ENCODE data around the gene S100G. TPM values are rescaled to one million over a fixed set of nuclear protein-coding genes. Genes with fewer than 3 reads are reported as not detected.

S100G gene
- polyA plus RNA-seq, 1 of the 3 experiments (the other 2 are of a cell fraction), result not detected

DNA sequence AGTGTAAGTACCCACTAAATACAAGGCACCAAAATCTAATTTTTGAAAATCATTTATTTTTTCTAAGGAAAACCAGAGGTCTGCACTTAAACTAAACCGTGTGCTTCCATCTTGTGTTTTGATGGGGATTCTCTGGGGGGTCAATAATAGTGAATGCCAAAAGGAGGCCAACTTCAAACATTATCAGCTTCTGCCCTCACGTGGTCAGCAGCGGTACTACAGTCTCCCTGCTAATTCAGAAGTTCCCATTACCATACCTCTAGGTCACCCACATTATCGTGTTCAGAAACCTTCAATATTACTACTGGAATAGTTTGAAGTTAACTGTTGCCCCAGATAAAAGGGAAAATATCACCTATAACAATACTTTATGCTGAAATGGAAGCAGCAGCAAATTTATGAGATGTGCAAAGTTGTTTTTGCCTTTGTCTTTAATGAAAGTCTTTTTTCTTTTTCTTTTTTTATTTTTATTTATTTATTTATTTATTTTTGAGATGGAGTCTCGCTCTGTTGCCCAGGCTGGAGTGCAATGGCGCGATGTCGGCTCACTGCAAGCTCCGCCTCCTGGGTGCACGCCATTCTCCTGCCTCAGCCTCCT lies 45.2 kb downstream of the S100G start (continued):
- peak; percentile 97 for TF ChIP-seq CTCF (IDR thresholded peaks at IDR 0.05)
- no peak for TF ChIP-seq RCOR1 (IDR thresholded peaks at IDR 0.05; ENCODE audit: low read length)
- no peak for TF ChIP-seq RFX5 (IDR thresholded peaks at IDR 0.05; ENCODE audit: low read length)
- TF ChIP-seq FOSL2 (IDR thresholded peaks at IDR 0.05; ENCODE audit: borderline replicate concordance, low read depth), result no peak
- TF ChIP-seq SMC3 (IDR thresholded peaks at IDR 0.05; ENCODE audit: low read depth, low read length), result peak; percentile 67
- peak; percentile 81 for TF ChIP-seq RAD21 (IDR thresholded peaks at IDR 0.05; ENCODE audit: low read length)
- TF ChIP-seq, protein P1, sequence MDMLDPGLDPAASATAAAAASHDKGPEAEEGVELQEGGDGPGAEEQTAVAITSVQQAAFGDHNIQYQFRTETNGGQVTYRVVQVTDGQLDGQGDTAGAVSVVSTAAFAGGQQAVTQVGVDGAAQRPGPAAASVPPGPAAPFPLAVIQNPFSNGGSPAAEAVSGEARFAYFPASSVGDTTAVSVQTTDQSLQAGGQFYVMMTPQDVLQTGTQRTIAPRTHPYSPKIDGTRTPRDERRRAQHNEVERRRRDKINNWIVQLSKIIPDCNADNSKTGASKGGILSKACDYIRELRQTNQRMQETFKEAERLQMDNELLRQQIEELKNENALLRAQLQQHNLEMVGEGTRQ (IDR thresholded peaks at IDR 0.05; ENCODE audit: borderline replicate concordance, low read depth, low read length), result no peak

GRCh38 chrX:16696956-16697355 lies 47.0 kb downstream of the S100G start:
- no peaks in the 10 kb centered on the region for H3K4me1 ChIP-seq (ENCODE audit: control insufficient read depth in 1 of 2, insufficient read depth in 2 of 2, low read depth in 1 of 2, low read length in 1 of 2)
- no peaks in the 10 kb centered on the region for H3K79me2 ChIP-seq (ENCODE audit: insufficient read depth)
- peaks cover 8 to 20% of the 10 kb centered on the region in 2 experiments for H3K36me3 ChIP-seq (replicated peaks in 1 of 2; ENCODE audit: control insufficient read depth in 1 of 2, insufficient read depth in 2 of 2, low read length in 1 of 2)
- 86% methylated on average over 3 of the region's 3 CpGs for WGBS (ENCODE audit: low lambda C conversion rate)
- no peaks in the 10 kb centered on the region for H4K20me1 ChIP-seq (ENCODE audit: insufficient read depth)
- no peak overlapping the region for H3K27ac ChIP-seq (ENCODE audit: low read depth in 2 of 2, low read length in 1 of 2)
- no peaks in the 10 kb centered on the region for H3K9me3 ChIP-seq
- DNase-seq, result no peak
- no peaks in the 10 kb centered on the region for H3K9me2 ChIP-seq
- H3K9ac ChIP-seq, result no peak overlapping the region
- peaks cover 16% of the 10 kb centered on the region for H3F3A ChIP-seq (replicated peaks; ENCODE audit: insufficient read depth)
- ChIA-PET POLR2A (interaction anchor here (1.4 kb wide), 1 partner anchor 22 kb away, joined by 3 read pairs; the partner anchor contains the start of gene SYAP1), CTCF (interaction anchor here (1.1 to 3.6 kb wide), 5 partner anchors 13 to 765 kb away, joined by 3 to 37 read pairs (median 6); partner anchors contain the start of gene CTPS2)
- H2AFZ ChIP-seq (ENCODE audit: low read depth), result no peak overlapping the region
- no peak for TF ChIP-seq RXRA (IDR thresholded peaks at IDR 0.05; ENCODE audit: borderline replicate concordance, low read depth)
- no peak for TF ChIP-seq TCF12 (IDR thresholded peaks at IDR 0.05)
- TF ChIP-seq GATA2 (CRISPR knock-in tag; IDR thresholded peaks at IDR 0.05), result no peak
- no peak for TF ChIP-seq SIN3A (IDR thresholded peaks at IDR 0.05; ENCODE audit: borderline replicate concordance, low read depth, low read length)
- TF ChIP-seq TAF1 (IDR thresholded peaks at IDR 0.05; ENCODE audit: borderline replicate concordance, low read depth, low read length), result no peak
- TF ChIP-seq, protein P2, sequence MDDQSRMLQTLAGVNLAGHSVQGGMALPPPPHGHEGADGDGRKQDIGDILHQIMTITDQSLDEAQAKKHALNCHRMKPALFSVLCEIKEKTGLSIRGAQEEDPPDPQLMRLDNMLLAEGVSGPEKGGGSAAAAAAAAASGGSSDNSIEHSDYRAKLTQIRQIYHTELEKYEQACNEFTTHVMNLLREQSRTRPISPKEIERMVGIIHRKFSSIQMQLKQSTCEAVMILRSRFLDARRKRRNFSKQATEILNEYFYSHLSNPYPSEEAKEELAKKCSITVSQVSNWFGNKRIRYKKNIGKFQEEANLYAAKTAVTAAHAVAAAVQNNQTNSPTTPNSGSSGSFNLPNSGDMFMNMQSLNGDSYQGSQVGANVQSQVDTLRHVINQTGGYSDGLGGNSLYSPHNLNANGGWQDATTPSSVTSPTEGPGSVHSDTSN (IDR thresholded peaks at IDR 0.05), result no peak
- no peak for TF ChIP-seq ELF1 (IDR thresholded peaks at IDR 0.05)
- no peak for TF ChIP-seq USF1 (IDR thresholded peaks at IDR 0.05; ENCODE audit: borderline replicate concordance, low read depth)
- TF ChIP-seq YY1 (IDR thresholded peaks at IDR 0.05; ENCODE audit: low read depth), result no peak
- no peak for TF ChIP-seq NFIC (IDR thresholded peaks at IDR 0.05; ENCODE audit: borderline replicate concordance)
- TF ChIP-seq, protein P1 (IDR thresholded peaks at IDR 0.05; ENCODE audit: borderline replicate concordance, low read depth, low read length), result no peak
- TF ChIP-seq FOSL2 (IDR thresholded peaks at IDR 0.05; ENCODE audit: borderline replicate concordance, low read depth), result no peak
- no peak for TF ChIP-seq RAD21 (IDR thresholded peaks at IDR 0.05; ENCODE audit: low read length)
- TF ChIP-seq NRF1 (IDR thresholded peaks at IDR 0.05; ENCODE audit: low read depth, low read length), result no peak
- TF ChIP-seq MAX (IDR thresholded peaks at IDR 0.05; ENCODE audit: low read depth), result no peak
- TF ChIP-seq GABPA (IDR thresholded peaks at IDR 0.05; ENCODE audit: low read depth), result no peak
- TF ChIP-seq RCOR1 (IDR thresholded peaks at IDR 0.05; ENCODE audit: low read length), result no peak
- TF ChIP-seq MEF2A (IDR thresholded peaks at IDR 0.05; ENCODE audit: borderline replicate concordance, low read depth), result no peak
- H3K27me3 ChIP-seq (ENCODE audit: insufficient read depth), result no peaks in the 10 kb centered on the region
- no peak overlapping the region for H3K4me3 ChIP-seq (ENCODE audit: low read depth in 2 of 2, low read length in 1 of 2)
- no peak overlapping the region for H3K4me2 ChIP-seq
